Epithelial cell of esophagus (primary cell): ENCODE data around the gene CUL7.

ENCODE experiments used
- DNase-seq: peaks from one replicate; pipeline ENCODE4 v3.0.0; 2010; ENCODE audit warnings: low read depth
- H3K4me3 ChIP-seq: 2 replicates; pipeline ENCODE4 v1.5.1; 2011; ENCODE audit warnings: mild to moderate bottlenecking, low read length, control low read depth
- TF ChIP-seq, protein P1 (sequence below): IDR thresholded peaks from 2 replicates; pipeline ENCODE4 v1.5.1; 2011; ENCODE audit warnings: low read depth, mild to moderate bottlenecking, low read length, control low read depth, inconsistent platforms; ENCODE audit not compliant: insufficient read depth; ENCODE audit errors: missing control alignments

CUL7 gene

DNA sequence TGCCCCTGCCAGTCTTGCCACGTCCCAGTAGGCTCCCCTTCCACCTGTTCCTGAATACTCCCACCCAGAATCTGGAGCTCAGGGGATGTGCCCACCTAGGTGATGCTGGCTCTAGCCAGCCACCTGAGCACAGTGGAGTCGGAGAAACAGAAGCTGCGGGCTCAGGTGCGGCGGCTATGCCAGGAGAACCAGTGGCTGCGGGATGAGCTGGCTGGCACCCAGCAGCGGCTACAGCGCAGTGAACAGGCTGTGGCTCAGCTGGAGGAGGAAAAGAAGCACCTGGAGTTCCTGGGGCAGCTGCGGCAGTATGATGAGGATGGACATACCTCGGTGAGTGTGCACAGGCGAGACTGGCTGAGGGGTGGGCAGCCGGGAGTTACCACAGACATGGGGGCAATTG is 9.2 kb upstream of the CUL7 start:
- TF ChIP-seq, protein P1, sequence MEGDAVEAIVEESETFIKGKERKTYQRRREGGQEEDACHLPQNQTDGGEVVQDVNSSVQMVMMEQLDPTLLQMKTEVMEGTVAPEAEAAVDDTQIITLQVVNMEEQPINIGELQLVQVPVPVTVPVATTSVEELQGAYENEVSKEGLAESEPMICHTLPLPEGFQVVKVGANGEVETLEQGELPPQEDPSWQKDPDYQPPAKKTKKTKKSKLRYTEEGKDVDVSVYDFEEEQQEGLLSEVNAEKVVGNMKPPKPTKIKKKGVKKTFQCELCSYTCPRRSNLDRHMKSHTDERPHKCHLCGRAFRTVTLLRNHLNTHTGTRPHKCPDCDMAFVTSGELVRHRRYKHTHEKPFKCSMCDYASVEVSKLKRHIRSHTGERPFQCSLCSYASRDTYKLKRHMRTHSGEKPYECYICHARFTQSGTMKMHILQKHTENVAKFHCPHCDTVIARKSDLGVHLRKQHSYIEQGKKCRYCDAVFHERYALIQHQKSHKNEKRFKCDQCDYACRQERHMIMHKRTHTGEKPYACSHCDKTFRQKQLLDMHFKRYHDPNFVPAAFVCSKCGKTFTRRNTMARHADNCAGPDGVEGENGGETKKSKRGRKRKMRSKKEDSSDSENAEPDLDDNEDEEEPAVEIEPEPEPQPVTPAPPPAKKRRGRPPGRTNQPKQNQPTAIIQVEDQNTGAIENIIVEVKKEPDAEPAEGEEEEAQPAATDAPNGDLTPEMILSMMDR = no peak
- no peak for DNase-seq
- no peak overlapping the region for H3K4me3 ChIP-seq

DNA sequence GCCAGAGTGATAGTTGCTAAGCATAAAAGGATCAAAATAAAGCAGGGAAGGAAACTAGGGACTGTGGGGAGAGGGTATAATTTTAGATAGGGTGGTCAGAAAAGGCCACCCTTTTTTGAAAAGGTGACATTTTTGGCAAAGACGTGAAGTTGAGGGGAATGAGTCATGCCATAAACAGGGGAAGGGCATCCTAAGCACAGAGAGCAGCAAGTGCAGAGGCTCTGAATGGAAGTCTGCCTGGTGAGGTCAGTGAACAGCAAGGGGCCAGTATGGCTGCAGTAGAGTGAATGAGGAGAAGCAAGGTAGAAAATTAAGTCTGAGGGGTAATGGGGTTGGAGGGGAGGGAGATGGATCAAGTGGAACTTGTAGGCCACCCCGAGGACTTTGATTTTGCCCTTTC is 8.2 kb upstream of the CUL7 start:
- TF ChIP-seq, protein P1 = no peak
- no peak overlapping the region for H3K4me3 ChIP-seq
- no peak for DNase-seq

DNA sequence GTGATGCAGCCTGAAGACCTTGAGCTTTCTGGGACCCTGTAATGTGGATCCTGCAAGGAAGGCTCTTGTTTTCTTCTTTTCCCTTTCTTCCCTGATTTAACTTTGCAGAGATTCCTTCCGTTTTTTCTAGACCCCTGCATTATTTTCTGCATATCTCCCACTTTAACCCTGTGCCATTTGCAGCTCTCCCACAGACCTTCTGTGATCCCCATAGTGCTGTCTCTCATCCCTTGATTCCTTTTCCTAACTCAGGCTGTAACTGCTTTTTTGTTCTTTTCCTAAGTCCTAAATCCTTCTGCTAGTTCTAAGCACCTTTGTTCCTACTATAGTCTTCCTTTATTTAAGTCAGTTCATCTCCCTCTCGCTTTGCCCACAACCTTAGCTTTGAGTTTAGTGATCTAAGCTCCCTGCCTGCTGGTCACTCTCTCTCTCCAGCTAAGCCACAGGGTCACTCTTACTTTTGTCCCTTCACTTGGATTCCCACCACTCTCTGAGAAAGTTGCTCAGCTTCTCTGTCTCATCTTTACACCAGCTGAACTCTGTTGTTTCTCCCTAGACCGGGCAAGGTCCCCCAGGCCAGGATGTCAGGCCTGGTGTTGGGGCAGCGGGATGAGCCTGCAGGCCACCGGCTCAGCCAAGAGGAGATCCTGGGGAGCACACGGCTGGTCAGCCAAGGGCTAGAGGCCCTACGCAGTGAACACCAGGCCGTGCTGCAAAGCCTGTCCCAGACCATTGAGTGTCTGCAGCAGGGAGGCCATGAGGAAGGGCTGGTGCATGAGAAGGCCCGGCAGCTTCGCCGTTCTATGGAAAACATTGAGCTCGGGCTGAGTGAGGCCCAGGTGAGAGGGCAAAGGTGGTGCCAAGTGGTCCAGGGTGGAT is 7.3 kb upstream of the CUL7 start:
- TF ChIP-seq, protein P1 = no peak
- DNase-seq = no peak
- no peak overlapping the region for H3K4me3 ChIP-seq

DNA sequence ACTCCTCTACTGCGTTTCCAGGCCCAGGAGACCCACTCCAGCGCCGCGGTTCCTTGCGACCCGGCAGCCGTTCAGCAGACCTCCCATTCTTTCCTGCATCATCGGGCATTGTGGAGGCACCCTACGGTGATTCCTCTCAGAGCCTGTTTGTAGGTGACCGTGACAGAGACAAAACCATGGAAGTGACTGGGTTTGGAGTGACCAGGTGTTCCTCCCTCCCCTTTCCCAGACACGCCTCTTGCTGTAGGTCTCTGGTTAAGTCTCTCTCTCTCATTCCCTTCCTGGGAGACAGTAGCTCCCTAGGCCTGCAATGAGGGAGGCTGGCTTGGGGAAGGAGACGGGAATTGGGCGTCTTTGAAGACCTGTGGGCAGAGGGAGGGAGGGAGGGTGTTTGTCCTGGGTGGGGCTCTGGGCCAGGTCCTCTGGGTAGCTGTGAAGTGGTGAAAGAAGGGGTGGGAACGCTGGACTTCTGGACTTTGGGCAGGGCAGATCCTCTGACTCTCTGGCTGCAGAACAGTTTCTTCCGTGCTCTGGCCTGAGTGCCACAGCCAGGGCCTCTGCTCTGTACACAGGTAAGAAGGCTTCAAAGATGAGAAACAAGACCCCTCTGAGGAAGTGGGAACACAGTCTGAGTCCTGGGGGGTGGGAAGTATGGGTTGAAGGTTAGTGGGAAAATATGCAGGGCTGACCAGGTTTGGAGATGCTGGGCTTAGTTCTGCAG is 6.5 kb upstream of the CUL7 start:
- TF ChIP-seq, protein P1 = no peak
- peak overlapping the region; percentile 95 for H3K4me3 ChIP-seq
- DNase-seq = peak; percentile 63

DNA sequence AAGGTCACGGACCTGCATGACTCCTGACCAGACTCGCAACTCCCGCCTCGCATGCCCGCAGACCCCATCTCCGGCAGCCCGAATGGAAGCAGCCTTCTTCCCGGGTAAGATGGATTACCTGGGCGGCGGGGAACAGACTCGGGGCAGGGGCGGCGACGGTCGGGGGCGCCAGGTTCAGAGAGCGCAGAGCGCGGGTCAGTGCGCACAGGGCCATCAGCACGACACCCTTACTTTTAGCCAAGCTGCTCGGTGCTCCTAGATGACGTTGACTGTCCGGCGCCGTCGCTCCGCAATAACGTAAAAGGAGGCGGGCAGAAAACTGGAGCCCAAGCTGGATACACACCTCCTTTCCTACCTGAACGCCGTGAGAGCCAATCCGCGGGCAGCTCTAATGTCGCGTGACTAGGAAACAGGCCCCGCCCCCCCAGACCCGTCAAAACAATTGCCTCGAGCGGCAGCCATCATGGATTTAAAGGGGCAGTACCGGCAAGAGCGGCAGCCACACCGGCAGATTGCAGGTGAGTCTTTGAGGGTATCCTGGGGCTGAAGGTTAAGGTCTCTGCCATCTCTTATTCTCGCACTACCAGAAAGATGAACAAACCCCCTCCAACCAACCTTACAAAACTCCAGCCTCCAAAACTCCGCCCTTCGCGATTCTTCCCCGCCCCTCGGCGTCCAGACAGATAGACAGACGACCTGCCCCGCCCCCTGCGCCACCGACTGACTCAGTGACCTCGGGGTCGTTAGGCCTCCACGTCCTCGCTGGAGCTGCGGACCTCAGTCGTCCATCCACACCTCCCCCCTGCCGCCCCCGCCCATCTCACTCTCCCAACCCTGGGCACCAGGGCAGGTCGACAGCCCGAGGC is 5.8 kb upstream of the CUL7 start, which contains the start of the genes KLC4 and MRPL2:
TSS of gene KLC4 (plus strand) at position 464 of the 866 bp plus-strand sequence. CDS start 1,705 bp downstream, outside the sequence.
TSS of gene MRPL2 (minus strand) at position 267 of the 866 bp plus-strand sequence. CDS start at position 214, 53 bp downstream.
- TF ChIP-seq, protein P1 = no peak
- peak within 1 kb of the TSS; percentile 95 for H3K4me3 ChIP-seq
- peak; percentile 99 for DNase-seq

DNA sequence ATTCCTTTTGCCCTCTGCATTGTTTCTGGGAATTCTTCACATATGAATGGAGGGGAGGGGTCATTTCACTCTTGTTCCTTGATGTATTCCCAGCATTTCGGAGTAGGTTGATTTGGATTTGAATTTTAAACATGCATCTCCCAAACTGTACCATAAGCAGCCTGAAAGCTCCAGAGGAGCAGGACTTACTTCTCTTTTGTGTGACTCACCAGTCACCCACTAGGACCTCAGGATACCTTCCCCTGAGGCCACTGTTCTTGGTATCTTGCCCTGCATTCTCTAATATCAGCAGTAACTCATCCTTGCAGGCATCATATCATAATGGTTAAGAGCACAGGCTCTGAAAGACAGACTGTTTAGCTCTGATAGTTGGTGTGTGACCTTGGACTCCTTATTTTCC is 4.9 kb upstream of the CUL7 start:
- DNase-seq = no peak
- H3K4me3 ChIP-seq = peak overlapping the region; percentile 95
- TF ChIP-seq, protein P1 = no peak
